MCF 10A (cell line): ENCODE measurements around the gene HEMK1. TPM values are rescaled to one million over a fixed set of nuclear protein-coding genes. Genes with fewer than 3 reads are reported as not detected.
A peak's percentile ranks its signal among the peaks of the same experiment; 100 is the strongest.

Experiments
- BruUV-seq: library from RNA; stranded (reverse); fragments of 400-500 nt; replicated peaks from 2 replicates; lab custom pipeline; 2021; lab: Mats Ljungman, UMichigan
- CTCF ChIA-PET: fragments of 300-600 bp; sonication (Branson Sonifier 250); formaldehyde crosslinking; extraction: SDS; loops from one replicate; lab custom pipeline; 2021; ENCODE audit warnings: antibody characterized with exemption, inconsistent platforms; lab: Yijun Ruan, JAX
- POLR2A ChIA-PET: fragments of 300-600, 350-650 bp; sonication (Branson Sonifier 250); formaldehyde crosslinking; extraction: SDS; loops from one replicate; lab custom pipeline; 2020; ENCODE audit warnings: antibody characterized with exemption, inconsistent platforms; lab: Yijun Ruan, JAX
- DNase-seq: peaks from one replicate; pipeline ENCODE4 v3.0.0-alpha.2; 2018; ENCODE audit not compliant: unreplicated experiment
- H3K27ac Mint-ChIP-seq: one replicate; pipeline ENCODE4 v1.8.0; 2022; ENCODE audit warnings: mild to moderate bottlenecking, low read depth, mixed read lengths; ENCODE audit not compliant: unreplicated experiment
- H3K27me3 Mint-ChIP-seq: one replicate; pipeline ENCODE4 v1.8.0; 2022; ENCODE audit warnings: mixed read lengths; ENCODE audit not compliant: insufficient read depth, unreplicated experiment
- H3K36me3 Mint-ChIP-seq: one replicate; pipeline ENCODE4 v1.8.0; 2022; ENCODE audit warnings: mild to moderate bottlenecking, moderate library complexity, mixed read lengths; ENCODE audit not compliant: insufficient read depth, unreplicated experiment
- H3K4me1 Mint-ChIP-seq: one replicate; pipeline ENCODE4 v1.8.0; 2022; ENCODE audit warnings: mixed read lengths; ENCODE audit not compliant: insufficient read depth, unreplicated experiment
- H3K4me3 Mint-ChIP-seq: one replicate; pipeline ENCODE4 v1.8.0; 2022; ENCODE audit warnings: mild to moderate bottlenecking, moderate library complexity, mixed read lengths; ENCODE audit not compliant: unreplicated experiment
- H3K9me3 Mint-ChIP-seq: one replicate; pipeline ENCODE4 v1.8.0; 2022; ENCODE audit warnings: mixed read lengths; ENCODE audit not compliant: unreplicated experiment
- CTCF ChIP-seq: fragments of 200-600 bp; IDR thresholded peaks from one replicate; pipeline ENCODE4 v1.8.0; 2022; ENCODE audit warnings: antibody characterized with exemption, mild to moderate bottlenecking; ENCODE audit not compliant: unreplicated experiment
- intact Hi-C: fragments of 100-400 bp; cut with micrococcal nuclease; formaldehyde crosslinking; loops from 2 replicates; pipeline ENCODE4 v1.14.1; 2022
- total RNA-seq: library from RNA; stranded (reverse); gene quantifications from 2 replicates; pipeline ENCODE4 v1.2.3, GENCODE V29; 2022

Gene HEMK1
- total RNA-seq, 1 experiment from 2014 or later = 19.9 TPM

GRCh38 chr3:50617911-50618481, 48.7 kb downstream of the HEMK1 start:
- peak overlapping the region; percentile 80 for H3K27ac Mint-ChIP-seq
- intact Hi-C loops = loop anchor here (2.0 to 10.0 kb wide), 4 partner anchors 353 to 1057 kb away; partner anchors contain the start of genes MANF and TEX264
- peaks cover 7% of the 10 kb centered on the region for H3K36me3 Mint-ChIP-seq
- H3K4me1 Mint-ChIP-seq = peaks cover 38% of the 10 kb centered on the region
- peak overlapping the region; percentile 89 for H3K4me3 Mint-ChIP-seq
- ChIA-PET CTCF (interaction anchor here (0.5 to 13.5 kb wide), 14 partner anchors 9 to 883 kb away, joined by 3 to 397 read pairs (median 5); partner anchors contain the start of genes C3orf18, DOCK3 and HEMK1), POLR2A (interaction anchor here (0.6 to 4.2 kb wide), 6 partner anchors 9 to 769 kb away, joined by 3 to 59 read pairs (median 10); partner anchors contain the start of genes HEMK1 and MANF)
- no TSS peak for BruUV-seq
- no peaks in the 10 kb centered on the region for H3K27me3 Mint-ChIP-seq
- peak; percentile 11 for DNase-seq
- no peaks in the 10 kb centered on the region for H3K9me3 Mint-ChIP-seq
- no peak for TF ChIP-seq CTCF

DNA sequence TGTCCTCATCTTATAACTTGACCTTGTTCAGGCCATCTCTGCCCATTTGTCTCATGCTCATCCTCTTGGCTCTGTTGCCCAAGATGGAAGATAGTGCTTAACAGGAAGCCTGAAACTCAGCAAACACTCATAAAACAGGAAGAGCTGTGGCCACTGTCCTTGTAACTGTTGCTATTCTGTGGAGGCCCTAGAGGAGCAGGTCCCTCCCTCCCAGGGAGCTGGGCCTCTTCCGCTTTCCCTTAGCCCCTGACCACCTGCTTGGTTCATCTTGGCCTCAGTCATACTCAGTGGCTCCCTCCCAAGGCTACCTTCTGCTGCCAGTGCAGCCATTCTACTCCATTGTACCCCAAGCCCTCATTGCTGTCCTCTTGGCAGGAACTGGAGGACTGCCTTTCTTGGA, 51.1 kb downstream of the HEMK1 start:
- Mint-ChIP-seq H3K9me3 (no peaks in the 10 kb centered on the region), H3K4me1 (peaks cover 42% of the 10 kb centered on the region), H3K4me3 (no peak overlapping the region), H3K27ac (peak overlapping the region; percentile 66), H3K36me3 (peaks cover 13% of the 10 kb centered on the region), H3K27me3 (no peaks in the 10 kb centered on the region)
- no TSS peak for BruUV-seq
- DNase-seq = no peak
- intact Hi-C loops = no loop called here
- CTCF ChIA-PET = interaction anchor here (0.5 to 13.5 kb wide), 7 partner anchors 16 to 819 kb away, joined by 3 to 397 read pairs (median 3); partner anchors contain the start of genes C3orf18 and HEMK1
- POLR2A ChIA-PET = interaction anchor here (0.7 kb wide), 1 partner anchor 196 kb away, joined by 3 read pairs; no protein-coding TSS in a partner anchor
- no peak for TF ChIP-seq CTCF

GRCh38 chr3:50620820-50621219, 51.5 kb downstream of the HEMK1 start:
- BruUV-seq = no TSS peak
- peaks cover 13% of the 10 kb centered on the region for H3K36me3 Mint-ChIP-seq
- no peaks in the 10 kb centered on the region for H3K9me3 Mint-ChIP-seq
- no peak overlapping the region for H3K4me3 Mint-ChIP-seq
- TF ChIP-seq CTCF = no peak
- CTCF ChIA-PET = interaction anchor here (0.5 to 1.5 kb wide), 4 partner anchors 32 to 818 kb away, joined by 3 to 6 read pairs (median 4); no protein-coding TSS in a partner anchor
- peaks cover 39% of the 10 kb centered on the region for H3K4me1 Mint-ChIP-seq
- POLR2A ChIA-PET = interaction anchor here (0.7 kb wide), 1 partner anchor 196 kb away, joined by 3 read pairs; no protein-coding TSS in a partner anchor
- no peaks in the 10 kb centered on the region for H3K27me3 Mint-ChIP-seq
- peak overlapping the region; percentile 66 for H3K27ac Mint-ChIP-seq
- intact Hi-C loops = no loop called here
- peak; percentile 22 for DNase-seq

- H3K4me1 Mint-ChIP-seq = peaks cover 45% of the 10 kb centered on the region
- ChIA-PET POLR2A (interaction anchor here (0.7 to 1.3 kb wide), 2 partner anchors 11 to 471 kb away, joined by 3 read pairs; partner anchors contain the start of gene CISH), CTCF (interaction anchor here (0.8 to 1.0 kb wide), 2 partner anchors 29 to 727 kb away, joined by 3 read pairs; no protein-coding TSS in a partner anchor)
- no peak for TF ChIP-seq CTCF
- peaks cover 18% of the 10 kb centered on the region for H3K36me3 Mint-ChIP-seq
- intact Hi-C loops = no loop called here
- no peaks in the 10 kb centered on the region for H3K27me3 Mint-ChIP-seq
- no peak overlapping the region for H3K27ac Mint-ChIP-seq
- no TSS peak for BruUV-seq
- H3K4me3 Mint-ChIP-seq = no peak overlapping the region
- DNase-seq = no peak
- H3K9me3 Mint-ChIP-seq = no peaks in the 10 kb centered on the region
Observed at GRCh38 chr3:50622881-50623280, 53.6 kb downstream of the HEMK1 start.
